Caco-2 (cell line): ENCODE measurements around the gene BLVRB. TPM values are rescaled to one million over a fixed set of nuclear protein-coding genes. Genes with fewer than 3 reads are reported as not detected.
A peak's percentile ranks its signal among the peaks of the same experiment; 100 is the strongest.

ENCODE experiments used
- Bru-seq: library from RNA; stranded (reverse); fragments of 400-500 nt; gene quantifications from one replicate; lab custom pipeline; 2021; lab: Mats Ljungman, UMichigan
- BruChase-seq, 2 experiments: library from RNA; stranded (reverse); fragments of 400-500 nt; gene quantifications; one replicate each; lab custom pipeline; 2021; lab: Mats Ljungman, UMichigan
- BruUV-seq: library from RNA; stranded (reverse); fragments of 400-500 nt; replicated peaks from 2 replicates; lab custom pipeline; 2021; lab: Mats Ljungman, UMichigan
- CTCF ChIA-PET: fragments of 300-600 bp; sonication (Branson Sonifier 250); formaldehyde crosslinking; loops from one replicate; lab custom pipeline; 2022; ENCODE audit warnings: antibody characterized with exemption; lab: Charles Lee
- POLR2A ChIA-PET: fragments of 300-600 bp; sonication (Branson Sonifier 250); formaldehyde crosslinking; loops from one replicate; lab custom pipeline; 2022; ENCODE audit warnings: antibody characterized with exemption; lab: Charles Lee
- DNase-seq, 2 experiments: peaks; one replicate each; pipeline versions ENCODE4 v3.0.0 to v3.0.0-alpha.2; 2020 to 2022
- H3K27me3 ChIP-seq: replicated peaks from 2 replicates; pipeline ENCODE4 v1.6.0; 2011; ENCODE audit warnings: low read length; ENCODE audit not compliant: control insufficient read depth, insufficient read depth
- H3K36me3 ChIP-seq: 2 replicates; pipeline ENCODE4 v1.5.1; 2011; ENCODE audit warnings: low read length; ENCODE audit not compliant: control insufficient read depth, insufficient read depth
- H3K4me1 ChIP-seq: fragments of 250-450 bp; sonication (Bioruptor Pico); 2 replicates; pipeline ENCODE4 v1.5.1; 2020; ENCODE audit warnings: mild to moderate bottlenecking
- H3K4me3 ChIP-seq: 2 replicates; pipeline ENCODE4 v1.5.1; 2011; ENCODE audit warnings: low read depth, mild to moderate bottlenecking, control low read depth, low read length
- H3K9me3 ChIP-seq: fragments of 250-450 bp; sonication (Bioruptor Pico); 2 replicates; pipeline ENCODE4 v1.5.1; 2020; ENCODE audit warnings: mild to moderate bottlenecking, moderate library complexity
- H3K27ac Mint-ChIP-seq: one replicate; pipeline ENCODE4 v1.8.0; 2022; ENCODE audit warnings: mixed read lengths; ENCODE audit not compliant: unreplicated experiment
- H3K27me3 Mint-ChIP-seq: one replicate; pipeline ENCODE4 v1.8.0; 2022; ENCODE audit warnings: mixed read lengths; ENCODE audit not compliant: insufficient read depth, unreplicated experiment
- H3K36me3 Mint-ChIP-seq: one replicate; pipeline ENCODE4 v1.8.0; 2022; ENCODE audit warnings: mild to moderate bottlenecking, mixed read lengths; ENCODE audit not compliant: insufficient read depth, unreplicated experiment
- H3K4me1 Mint-ChIP-seq: one replicate; pipeline ENCODE4 v1.8.0; 2022; ENCODE audit warnings: low read depth, mixed read lengths; ENCODE audit not compliant: unreplicated experiment
- H3K4me3 Mint-ChIP-seq: one replicate; pipeline ENCODE4 v1.8.0; 2022; ENCODE audit warnings: mild to moderate bottlenecking, moderate library complexity, mixed read lengths; ENCODE audit not compliant: unreplicated experiment
- H3K9me3 Mint-ChIP-seq: one replicate; pipeline ENCODE4 v1.8.0; 2022; ENCODE audit warnings: mixed read lengths; ENCODE audit not compliant: unreplicated experiment
- intact Hi-C: fragments of 100-400 bp; cut with micrococcal nuclease; formaldehyde crosslinking; loops from one replicate; pipeline ENCODE4 v1.10.0; 2022; ENCODE audit not compliant: unreplicated experiment
- long read RNA-seq: library from polyadenylated mRNA; stranded (forward); transcript quantifications from one replicate; pipeline ENCODE4 v2.0.0, GENCODE V29; 2022
- total RNA-seq: library from RNA; stranded (reverse); gene quantifications from 2 replicates; pipeline ENCODE4 v1.2.3, GENCODE V29; 2022
- TF ChIP-seq, protein P1 (sequence below), 2 experiments: fragments of 200-600 bp in 1 of 2; IDR thresholded peaks; 1 replicate in 1 of 2; 2 replicates in 1 of 2; pipeline versions ENCODE4 v1.5.1 to v1.8.0; 2011 to 2022; ENCODE audit warnings: antibody characterized with exemption in 1 of 2, control low read depth in 1 of 2, inconsistent platforms in 1 of 2, low read depth in 1 of 2, low read length in 1 of 2, mild to moderate bottlenecking in 1 of 2, moderate library complexity in 1 of 2; ENCODE audit not compliant: insufficient read depth in 1 of 2, severe bottlenecking in 1 of 2, unreplicated experiment in 1 of 2

The BLVRB gene
- total RNA-seq = 75.2 and 101 TPM in 2 replicates
- percentile 64 among the genes with signal in this experiment for Bru-seq, nascent RNA
- percentile 65 among the genes with signal in this experiment for BruChase-seq, experiment 1, labeled RNA remaining after a 2-hour chase
- percentile 67 among the genes with signal in this experiment for BruChase-seq, experiment 2, labeled RNA remaining after a 6-hour chase
- long read RNA-seq, transcript BLVRB-201 (5 exons, 873 nt) = major isoform, 158 of 173 reads
- long read RNA-seq, partial matches to known transcripts = 1 of 173 reads
- long read RNA-seq, other reads (novel, unspliced or antisense) = 12 of 173 reads

DNA sequence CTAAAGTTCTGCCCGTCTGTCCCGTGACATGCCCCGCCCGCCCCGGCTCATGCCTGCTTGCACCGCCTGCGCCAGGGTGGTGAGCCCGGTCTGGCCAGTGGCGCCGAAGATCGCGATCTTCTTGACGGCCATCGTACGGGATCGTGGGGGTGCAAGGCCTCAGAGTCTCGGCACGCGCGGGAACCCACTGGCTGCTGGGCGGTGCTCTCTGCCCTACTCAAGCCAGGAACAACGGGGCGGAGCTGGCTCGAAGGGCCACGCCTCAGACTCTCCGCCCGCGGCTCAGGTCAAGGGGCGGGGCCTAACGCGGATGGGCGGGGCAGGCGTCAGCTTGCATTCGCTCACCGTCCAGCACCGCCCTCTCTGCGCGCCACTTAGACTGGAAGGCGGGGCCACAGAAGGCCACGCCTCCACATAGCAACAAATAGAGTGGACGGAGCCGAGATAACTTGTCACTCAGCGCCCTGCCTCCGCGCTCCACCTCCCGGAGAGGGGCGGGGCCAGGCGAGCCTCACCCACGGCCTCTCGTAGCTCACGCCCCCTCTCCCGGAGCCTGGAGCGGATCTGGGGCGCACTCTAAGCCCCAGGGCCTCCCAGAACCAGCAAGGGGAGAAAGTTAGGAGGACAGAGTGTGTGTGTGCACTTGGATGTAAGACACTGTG lies at the start of gene BLVRB:
TSS of gene BLVRB (minus strand) at position 189 of the 662 bp plus-strand sequence. CDS start at position 132, 57 bp downstream.
- Mint-ChIP-seq H3K4me1 (peaks cover 20% of the 10 kb centered on the region), H3K27ac (peak within 1 kb of the TSS; percentile 92), H3K9me3 (no peaks in the 10 kb centered on the region), H3K36me3 (peaks cover 16% of the 10 kb centered on the region), H3K4me3 (peak within 1 kb of the TSS; percentile 79), H3K27me3 (peaks cover 4% of the 10 kb centered on the region)
- POLR2A ChIA-PET = interaction anchor here (0.5 to 1.8 kb wide), 15 partner anchors 10 to 985 kb away, joined by 3 to 17 read pairs (median 5); partner anchors contain the start of genes ACTMAP, C19orf47, PLD3 and SERTAD1
- H3K4me3 ChIP-seq = peak within 1 kb of the TSS; percentile 73
- no peaks in the 10 kb centered on the region for H3K9me3 ChIP-seq
- intact Hi-C loops = loop anchor here (1.0 to 5.0 kb wide), 4 partner anchors 22 to 137 kb away; partner anchors contain the start of genes LTBP4 and SERTAD1
- CTCF ChIA-PET = interaction anchor here (0.5 to 3.2 kb wide), 21 partner anchors 12 to 1241 kb away, joined by 3 to 34 read pairs (median 6); partner anchors contain the start of genes ACTMAP, SERTAD1 and SERTAD3
- H3K4me1 ChIP-seq = peaks cover 20% of the 10 kb centered on the region
- no TSS peak for BruUV-seq
- TF ChIP-seq, protein P1, sequence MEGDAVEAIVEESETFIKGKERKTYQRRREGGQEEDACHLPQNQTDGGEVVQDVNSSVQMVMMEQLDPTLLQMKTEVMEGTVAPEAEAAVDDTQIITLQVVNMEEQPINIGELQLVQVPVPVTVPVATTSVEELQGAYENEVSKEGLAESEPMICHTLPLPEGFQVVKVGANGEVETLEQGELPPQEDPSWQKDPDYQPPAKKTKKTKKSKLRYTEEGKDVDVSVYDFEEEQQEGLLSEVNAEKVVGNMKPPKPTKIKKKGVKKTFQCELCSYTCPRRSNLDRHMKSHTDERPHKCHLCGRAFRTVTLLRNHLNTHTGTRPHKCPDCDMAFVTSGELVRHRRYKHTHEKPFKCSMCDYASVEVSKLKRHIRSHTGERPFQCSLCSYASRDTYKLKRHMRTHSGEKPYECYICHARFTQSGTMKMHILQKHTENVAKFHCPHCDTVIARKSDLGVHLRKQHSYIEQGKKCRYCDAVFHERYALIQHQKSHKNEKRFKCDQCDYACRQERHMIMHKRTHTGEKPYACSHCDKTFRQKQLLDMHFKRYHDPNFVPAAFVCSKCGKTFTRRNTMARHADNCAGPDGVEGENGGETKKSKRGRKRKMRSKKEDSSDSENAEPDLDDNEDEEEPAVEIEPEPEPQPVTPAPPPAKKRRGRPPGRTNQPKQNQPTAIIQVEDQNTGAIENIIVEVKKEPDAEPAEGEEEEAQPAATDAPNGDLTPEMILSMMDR (IDR thresholded peaks at IDR 0.05; ENCODE audit: insufficient read depth in 1 of 2, low read depth in 1 of 2, low read length in 1 of 2, severe bottlenecking in 1 of 2, unreplicated experiment in 1 of 2) = no peak
- DNase-seq = peak; percentile 99 to 100
- no peaks in the 10 kb centered on the region for H3K27me3 ChIP-seq
- H3K36me3 ChIP-seq = no peaks in the 10 kb centered on the region

DNA sequence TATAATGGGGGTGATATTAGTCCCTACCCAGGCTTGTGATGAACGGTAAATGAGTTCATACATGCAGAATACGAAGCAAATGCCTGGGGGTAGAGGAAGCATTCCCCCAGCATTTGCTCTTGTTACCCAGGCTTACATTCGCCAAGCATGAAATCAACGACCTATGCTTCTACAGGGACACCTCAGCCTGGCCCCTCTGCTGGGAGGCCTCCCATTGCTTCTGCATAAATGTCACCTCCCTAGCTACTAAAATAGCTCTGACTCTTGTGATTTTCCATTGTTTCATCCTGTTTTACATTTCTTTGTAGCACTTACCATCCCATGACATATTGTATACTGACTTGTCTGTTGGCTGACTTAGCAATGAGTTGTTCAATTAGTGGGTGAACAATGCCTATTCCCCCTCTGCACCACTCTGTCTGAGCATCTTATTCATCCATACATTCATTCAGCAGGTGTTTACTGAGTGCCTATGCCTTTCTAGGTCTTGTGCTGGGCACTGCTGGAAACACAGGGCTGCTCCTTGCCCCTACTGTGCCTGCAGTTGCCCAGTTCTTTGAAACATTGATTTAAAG lies 48.3 kb upstream of the BLVRB start:
- no peaks in the 10 kb centered on the region for H3K36me3 Mint-ChIP-seq
- intact Hi-C loops = no loop called here
- ChIA-PET CTCF (no interaction called here), POLR2A (no interaction called here)
- H3K27ac Mint-ChIP-seq = no peak overlapping the region
- no peaks in the 10 kb centered on the region for H3K4me1 ChIP-seq
- no peak overlapping the region for H3K4me3 ChIP-seq
- H3K4me1 Mint-ChIP-seq = no peaks in the 10 kb centered on the region
- no peaks in the 10 kb centered on the region for H3K9me3 Mint-ChIP-seq
- no peak for DNase-seq
- H3K9me3 ChIP-seq = no peaks in the 10 kb centered on the region
- H3K27me3 ChIP-seq = no peaks in the 10 kb centered on the region
- H3K36me3 ChIP-seq = no peaks in the 10 kb centered on the region
- BruUV-seq = no TSS peak
- H3K27me3 Mint-ChIP-seq = peaks cover 16% of the 10 kb centered on the region
- TF ChIP-seq, protein P1 (IDR thresholded peaks at IDR 0.05; ENCODE audit: insufficient read depth in 1 of 2, low read depth in 1 of 2, low read length in 1 of 2, severe bottlenecking in 1 of 2, unreplicated experiment in 1 of 2) = no peak
- no peak overlapping the region for H3K4me3 Mint-ChIP-seq

DNA sequence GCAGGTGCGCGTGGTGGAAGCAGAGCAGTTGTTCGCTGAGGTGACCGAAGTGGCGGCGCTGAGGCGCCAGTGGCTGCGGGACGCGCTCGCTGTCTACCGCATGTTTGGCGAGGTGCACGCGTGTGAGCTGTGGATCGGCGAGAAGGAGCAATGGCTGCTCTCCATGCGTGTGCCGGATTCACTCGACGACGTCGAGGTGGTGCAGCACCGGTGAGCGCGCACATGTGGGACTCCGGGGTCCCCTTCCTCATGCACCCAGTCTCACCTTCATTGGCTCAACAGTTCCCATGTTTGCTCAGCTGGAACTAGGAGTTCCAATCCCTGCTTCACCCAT lies 47.8 kb upstream of the BLVRB start:
- Mint-ChIP-seq H3K36me3 (no peaks in the 10 kb centered on the region), H3K4me1 (no peaks in the 10 kb centered on the region), H3K27ac (no peak overlapping the region), H3K27me3 (peaks cover 16% of the 10 kb centered on the region), H3K9me3 (no peaks in the 10 kb centered on the region), H3K4me3 (no peak overlapping the region)
- H3K36me3 ChIP-seq = no peaks in the 10 kb centered on the region
- TF ChIP-seq, protein P1 (IDR thresholded peaks at IDR 0.05; ENCODE audit: insufficient read depth in 1 of 2, low read depth in 1 of 2, low read length in 1 of 2, severe bottlenecking in 1 of 2, unreplicated experiment in 1 of 2) = no peak
- no peaks in the 10 kb centered on the region for H3K27me3 ChIP-seq
- BruUV-seq = no TSS peak
- H3K4me1 ChIP-seq = no peaks in the 10 kb centered on the region
- intact Hi-C loops = no loop called here
- H3K4me3 ChIP-seq = no peak overlapping the region
- ChIA-PET POLR2A (interaction anchor here (0.6 kb wide), 1 partner anchor 533 kb away, joined by 3 read pairs; no protein-coding TSS in a partner anchor), CTCF (interaction anchor here (0.9 to 1.2 kb wide), 2 partner anchors 10 to 208 kb away, joined by 3 to 4 read pairs; no protein-coding TSS in a partner anchor)
- no peak for DNase-seq
- H3K9me3 ChIP-seq = no peaks in the 10 kb centered on the region
